ENCODE measurements around the gene IFIT1.

IFIT1 gene

DNA sequence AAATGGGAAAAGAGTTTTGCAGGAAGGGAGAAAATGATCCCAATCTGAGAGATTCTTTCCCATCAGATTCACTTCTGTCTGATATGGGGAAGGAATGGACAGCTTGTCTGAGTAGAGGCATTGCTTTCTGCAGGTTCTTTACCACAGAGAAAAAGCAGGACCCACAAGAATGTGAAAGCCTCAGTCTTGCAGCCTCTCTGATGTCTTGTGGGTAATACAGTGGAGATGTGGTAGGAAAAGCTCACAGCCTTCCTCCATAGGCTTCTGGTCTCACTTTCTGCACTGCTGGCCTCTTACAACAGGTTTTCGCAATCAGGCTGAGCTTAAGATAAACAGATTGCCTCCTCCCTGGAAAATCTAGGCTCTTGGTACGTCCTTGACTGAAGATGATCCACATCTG lies 551 bp downstream of the IFIT1 start:
- TF ChIP-seq CEBPB (IDR thresholded peaks at IDR 0.05) (peak; percentile 45; the same call in 1 of the 2 replicates), EP300 (IDR thresholded peaks at IDR 0.05; ENCODE audit: borderline replicate concordance) (no peak)

DNA sequence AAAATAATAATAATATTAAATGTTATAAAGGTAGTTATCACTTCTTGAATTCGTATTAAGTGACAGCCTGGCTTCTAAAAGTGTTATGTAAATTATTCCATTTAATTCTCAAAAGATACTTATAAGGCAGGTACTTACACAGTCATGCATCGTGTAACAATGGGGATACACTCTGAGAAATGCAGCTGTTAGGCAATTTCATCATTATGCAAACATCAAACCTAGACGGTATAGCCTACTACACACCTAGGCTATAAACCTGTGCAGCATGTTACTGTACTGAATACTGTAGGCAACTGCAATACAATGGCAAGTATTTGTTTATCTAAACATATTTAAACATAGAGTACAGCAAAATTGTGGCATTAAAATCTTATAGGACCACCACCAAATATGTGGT lies 1.5 kb downstream of the IFIT1 start:
- TF ChIP-seq FOXM1 (IDR thresholded peaks at IDR 0.05; ENCODE audit: borderline replicate concordance, low read depth) (no peak), TCF12 (IDR thresholded peaks at IDR 0.05; ENCODE audit: low read depth) (no peak), TEAD4 (IDR thresholded peaks at IDR 0.05) (no peak), CREB1 (IDR thresholded peaks at IDR 0.05; ENCODE audit: low read depth) (no peak), REST (IDR thresholded peaks at IDR 0.05; ENCODE audit: low read depth) (no peak), TAF1 (IDR thresholded peaks at IDR 0.05; ENCODE audit: low read depth) (no peak), NFIC (IDR thresholded peaks at IDR 0.05) (no peak), EP300 (IDR thresholded peaks at IDR 0.05; ENCODE audit: borderline replicate concordance) (no peak), YY1 (IDR thresholded peaks at IDR 0.05; ENCODE audit: low read depth) (no peak), CEBPB (IDR thresholded peaks at IDR 0.05) (no peak), ZBTB7A (IDR thresholded peaks at IDR 0.05; ENCODE audit: low read depth) (no peak), RAD21 (IDR thresholded peaks at IDR 0.05; ENCODE audit: low read depth) (no peak), EGR1 (IDR thresholded peaks at IDR 0.05) (no peak)
- TF ChIP-seq, protein P1, sequence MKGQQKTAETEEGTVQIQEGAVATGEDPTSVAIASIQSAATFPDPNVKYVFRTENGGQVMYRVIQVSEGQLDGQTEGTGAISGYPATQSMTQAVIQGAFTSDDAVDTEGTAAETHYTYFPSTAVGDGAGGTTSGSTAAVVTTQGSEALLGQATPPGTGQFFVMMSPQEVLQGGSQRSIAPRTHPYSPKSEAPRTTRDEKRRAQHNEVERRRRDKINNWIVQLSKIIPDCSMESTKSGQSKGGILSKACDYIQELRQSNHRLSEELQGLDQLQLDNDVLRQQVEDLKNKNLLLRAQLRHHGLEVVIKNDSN (IDR thresholded peaks at IDR 0.05) = no peak
- TF ChIP-seq, protein P2, sequence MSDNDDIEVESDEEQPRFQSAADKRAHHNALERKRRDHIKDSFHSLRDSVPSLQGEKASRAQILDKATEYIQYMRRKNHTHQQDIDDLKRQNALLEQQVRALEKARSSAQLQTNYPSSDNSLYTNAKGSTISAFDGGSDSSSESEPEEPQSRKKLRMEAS (IDR thresholded peaks at IDR 0.05) = no peak

- TF ChIP-seq RAD21 (IDR thresholded peaks at IDR 0.05; ENCODE audit: low read depth) = no peak
- no peak for TF ChIP-seq TEAD4 (IDR thresholded peaks at IDR 0.05)
Observed at GRCh38 chr10:89395141-89395540, 2.7 kb downstream of the IFIT1 start.

DNA sequence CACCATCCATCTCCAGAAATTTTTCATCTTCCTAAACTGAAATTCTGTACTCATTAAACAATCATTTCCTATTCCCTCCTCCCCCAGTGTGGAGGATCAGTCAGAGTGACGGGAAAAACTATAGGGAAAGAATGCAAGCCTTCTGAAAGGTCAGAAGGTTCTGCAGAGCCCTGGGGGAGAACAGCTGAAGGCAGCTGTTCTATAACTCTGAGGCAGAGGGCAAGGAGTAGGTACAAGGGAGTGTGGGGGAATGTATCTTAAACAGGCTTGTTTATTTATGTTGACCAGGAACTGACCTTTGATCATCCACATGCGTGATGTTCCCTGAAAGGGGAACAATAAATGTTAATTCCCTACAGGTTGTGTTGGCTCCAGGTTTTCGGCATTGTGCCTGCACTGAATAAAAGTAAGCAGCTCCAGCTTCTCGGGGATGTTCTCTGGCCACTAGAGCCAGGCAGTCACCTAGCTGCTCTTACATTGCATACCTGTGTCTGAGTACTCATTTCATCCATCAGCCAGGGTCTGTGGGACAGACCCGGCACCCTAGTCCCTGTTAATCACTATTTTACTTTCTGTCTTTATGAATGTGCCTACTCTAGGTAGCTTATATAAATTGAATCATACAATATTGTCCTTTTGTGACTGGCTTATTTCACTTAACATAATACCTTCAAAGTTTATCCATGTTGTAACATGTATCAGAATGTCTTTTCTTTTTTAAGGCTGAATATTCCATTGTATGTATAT lies 5.8 kb downstream of the IFIT1 start:
- TF ChIP-seq TEAD4 (IDR thresholded peaks at IDR 0.05) (no peak), REST (IDR thresholded peaks at IDR 0.05; ENCODE audit: low read depth) (no peak), ZBTB7A (IDR thresholded peaks at IDR 0.05; ENCODE audit: low read depth) (no peak), RAD21 (IDR thresholded peaks at IDR 0.05; ENCODE audit: low read depth) (no peak), CEBPB (IDR thresholded peaks at IDR 0.05) (no peak), CREB1 (IDR thresholded peaks at IDR 0.05; ENCODE audit: low read depth) (no peak), TAF1 (IDR thresholded peaks at IDR 0.05; ENCODE audit: low read depth) (no peak), YY1 (IDR thresholded peaks at IDR 0.05; ENCODE audit: low read depth) (no peak), NFIC (IDR thresholded peaks at IDR 0.05) (no peak), TCF12 (IDR thresholded peaks at IDR 0.05; ENCODE audit: low read depth) (no peak)
- TF ChIP-seq, protein P1 (IDR thresholded peaks at IDR 0.05) = no peak

DNA sequence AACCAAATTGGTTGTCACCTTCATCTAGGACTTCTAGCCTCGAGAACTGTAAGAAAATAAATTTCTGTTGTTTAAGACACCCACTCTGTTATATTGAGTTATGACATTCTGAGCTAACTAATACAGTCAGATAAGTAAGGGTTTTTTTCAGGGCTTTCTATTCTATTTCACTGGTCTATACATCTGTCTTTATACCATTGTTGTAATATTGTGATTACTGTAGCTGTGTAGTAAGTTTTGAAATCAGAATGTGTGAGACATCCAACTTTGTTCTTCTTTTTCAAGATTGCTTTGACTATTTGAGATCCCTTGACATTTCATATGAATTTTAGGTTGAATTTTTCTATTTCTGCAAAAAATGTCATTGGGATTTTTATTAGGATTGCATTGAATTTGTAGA lies 7.5 kb downstream of the IFIT1 start:
- TF ChIP-seq NFIC (IDR thresholded peaks at IDR 0.05) = no peak
- no peak for TF ChIP-seq ZBTB7A (IDR thresholded peaks at IDR 0.05; ENCODE audit: low read depth)
- TF ChIP-seq, protein P1 (IDR thresholded peaks at IDR 0.05) = no peak
- no peak for TF ChIP-seq TCF12 (IDR thresholded peaks at IDR 0.05; ENCODE audit: low read depth)
- no peak for TF ChIP-seq RAD21 (IDR thresholded peaks at IDR 0.05; ENCODE audit: low read depth)
- TF ChIP-seq TAF1 (IDR thresholded peaks at IDR 0.05; ENCODE audit: low read depth) = no peak
- TF ChIP-seq EP300 (IDR thresholded peaks at IDR 0.05; ENCODE audit: borderline replicate concordance) = no peak
- TF ChIP-seq, protein P2 (IDR thresholded peaks at IDR 0.05) = no peak
- TF ChIP-seq TEAD4 (IDR thresholded peaks at IDR 0.05) = no peak
- TF ChIP-seq EGR1 (IDR thresholded peaks at IDR 0.05) = no peak
- TF ChIP-seq CEBPB (IDR thresholded peaks at IDR 0.05) = no peak
- TF ChIP-seq YY1 (IDR thresholded peaks at IDR 0.05; ENCODE audit: low read depth) = no peak
- TF ChIP-seq REST (IDR thresholded peaks at IDR 0.05; ENCODE audit: low read depth) = no peak
- no peak for TF ChIP-seq FOXM1 (IDR thresholded peaks at IDR 0.05; ENCODE audit: borderline replicate concordance, low read depth)
- TF ChIP-seq CREB1 (IDR thresholded peaks at IDR 0.05; ENCODE audit: low read depth) = no peak
